Cardiac muscle cell (in vitro differentiated cells and primary cell): ENCODE measurements around the gene TMEM116. TPM values are rescaled to one million over a fixed set of nuclear protein-coding genes. Genes with fewer than 3 reads are reported as not detected.
"Not testable (repeated sequence)": the region's sequence is repeated elsewhere in the genome, so short reads cannot be mapped to it uniquely, and the experiment has no call there.

Experiments
- DNase-seq, 2 donors: peaks; one replicate each; pipeline versions ENCODE4 v3.0.0 to v3.0.0-alpha.2; 2010 to 2017; ENCODE audit warnings: low read depth in 1 of 2, low spot score in 1 of 2
- H3K27ac ChIP-seq: fragments of 200-600 bp; sonication (generic); 2 replicates; pipeline ENCODE4 v1.5.1; 2016
- H3K27me3 ChIP-seq: fragments of 200-600 bp; sonication (generic); 2 replicates; pipeline ENCODE4 v1.6.0; 2016; ENCODE audit warnings: control low read depth
- H3K36me3 ChIP-seq: fragments of 200-600 bp; sonication (generic); 2 replicates; pipeline ENCODE4 v1.5.1; 2016; ENCODE audit warnings: control low read depth
- H3K4me1 ChIP-seq: fragments of 200-600 bp; sonication (generic); 2 replicates; pipeline ENCODE4 v1.8.1; 2017; ENCODE audit warnings: low read depth, mild to moderate bottlenecking, mixed run types
- H3K4me3 ChIP-seq: fragments of 200-600 bp; sonication (generic); 2 replicates; pipeline ENCODE4 v1.5.1; 2016; ENCODE audit warnings: mild to moderate bottlenecking
- H3K9me3 ChIP-seq: fragments of 200-600 bp; sonication (generic); 2 replicates; pipeline ENCODE4 v1.5.1; 2017; ENCODE audit warnings: low read depth, mild to moderate bottlenecking, control low read depth
- polyA plus RNA-seq: library from polyadenylated mRNA; unstranded; fragments of >200 nt; fragmentation: Nextera tagmentation; extraction: Ambion mirVana; gene quantifications from 2 replicates; pipeline ENCODE4 v1.2.1, GENCODE V29; 2016
- total RNA-seq: library from RNA; depleted of rRNA; stranded (reverse); fragments of >200 nt; gene quantifications from 2 replicates; pipeline ENCODE4 v1.2.3, GENCODE V29; 2016
- TF ChIP-seq, protein P1 (sequence below): IDR thresholded peaks from 2 replicates; pipeline ENCODE4 v1.5.1; 2012; ENCODE audit warnings: low read depth, mild to moderate bottlenecking, low read length

TMEM116 gene
- total and polyA plus RNA-seq, 2 experiments from 2014 or later: 12.9 to 30.4 TPM

- DNase-seq: no peak
- no peaks in the 10 kb centered on the region for H3K9me3 ChIP-seq
- H3K4me1 ChIP-seq: no peaks in the 10 kb centered on the region
- TF ChIP-seq, protein P1, sequence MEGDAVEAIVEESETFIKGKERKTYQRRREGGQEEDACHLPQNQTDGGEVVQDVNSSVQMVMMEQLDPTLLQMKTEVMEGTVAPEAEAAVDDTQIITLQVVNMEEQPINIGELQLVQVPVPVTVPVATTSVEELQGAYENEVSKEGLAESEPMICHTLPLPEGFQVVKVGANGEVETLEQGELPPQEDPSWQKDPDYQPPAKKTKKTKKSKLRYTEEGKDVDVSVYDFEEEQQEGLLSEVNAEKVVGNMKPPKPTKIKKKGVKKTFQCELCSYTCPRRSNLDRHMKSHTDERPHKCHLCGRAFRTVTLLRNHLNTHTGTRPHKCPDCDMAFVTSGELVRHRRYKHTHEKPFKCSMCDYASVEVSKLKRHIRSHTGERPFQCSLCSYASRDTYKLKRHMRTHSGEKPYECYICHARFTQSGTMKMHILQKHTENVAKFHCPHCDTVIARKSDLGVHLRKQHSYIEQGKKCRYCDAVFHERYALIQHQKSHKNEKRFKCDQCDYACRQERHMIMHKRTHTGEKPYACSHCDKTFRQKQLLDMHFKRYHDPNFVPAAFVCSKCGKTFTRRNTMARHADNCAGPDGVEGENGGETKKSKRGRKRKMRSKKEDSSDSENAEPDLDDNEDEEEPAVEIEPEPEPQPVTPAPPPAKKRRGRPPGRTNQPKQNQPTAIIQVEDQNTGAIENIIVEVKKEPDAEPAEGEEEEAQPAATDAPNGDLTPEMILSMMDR: no peak
- no peaks in the 10 kb centered on the region for H3K27me3 ChIP-seq
- H3K36me3 ChIP-seq: no peaks in the 10 kb centered on the region
- no peak overlapping the region for H3K27ac ChIP-seq
- no peak overlapping the region for H3K4me3 ChIP-seq
Measured at GRCh38 chr12:111964935-111965334, 48.0 kb downstream of the TMEM116 start.

DNA sequence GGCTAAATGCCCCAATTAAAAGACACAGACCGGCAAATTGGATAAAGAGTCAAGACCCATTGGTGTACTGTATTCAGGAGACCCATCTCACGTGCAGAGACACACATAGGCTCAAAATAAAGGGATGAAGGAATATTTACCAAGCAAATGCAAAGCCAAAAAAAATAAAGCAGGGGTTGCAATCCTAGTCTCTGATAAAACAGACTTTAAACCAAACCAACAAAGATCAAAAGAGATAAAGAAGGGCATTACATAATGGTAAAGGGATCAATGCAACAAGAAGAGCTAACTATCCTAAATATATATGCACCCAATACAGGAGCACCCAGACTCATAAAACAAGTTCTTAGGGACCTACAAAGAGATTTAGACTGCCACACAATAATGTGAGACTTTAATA is 53.4 kb downstream of the TMEM116 start:
- not testable (repeated sequence) for H3K4me1 ChIP-seq

GRCh38 chr12:111957224-111957623 is 55.7 kb downstream of the TMEM116 start:
- H3K9me3 ChIP-seq, H3K4me3 ChIP-seq, DNase-seq, H3K4me1 ChIP-seq, H3K36me3 ChIP-seq, H3K27ac ChIP-seq, H3K27me3 ChIP-seq: not testable (repeated sequence)

More for the DNA sequence above, 53.4 kb downstream of the TMEM116 start:
- not testable (repeated sequence) for H3K27me3 ChIP-seq, H3K4me3 ChIP-seq, H3K27ac ChIP-seq, H3K36me3 ChIP-seq, DNase-seq, H3K9me3 ChIP-seq

DNA sequence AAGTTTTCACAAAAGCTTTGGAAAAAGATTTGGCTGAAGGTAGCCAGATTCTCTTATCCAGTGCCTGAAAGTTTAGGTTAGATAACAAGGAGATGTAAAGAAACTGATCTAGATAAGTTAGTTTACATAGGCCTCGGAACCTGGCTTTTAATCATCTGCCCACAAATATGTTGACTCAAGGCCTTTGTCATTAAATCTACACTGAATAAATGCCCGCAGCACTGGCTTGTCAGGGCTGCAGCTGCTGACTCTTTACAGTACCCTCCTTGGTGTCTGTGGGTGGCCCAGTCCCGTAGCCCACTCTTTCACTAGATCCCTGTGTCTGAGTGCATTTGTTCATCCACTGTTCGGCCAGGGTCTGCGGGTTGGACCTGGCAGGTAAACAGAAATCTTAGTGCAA is 58.0 kb downstream of the TMEM116 start:
- no peaks in the 10 kb centered on the region for H3K27me3 ChIP-seq
- no peak for DNase-seq
- H3K4me3 ChIP-seq: no peak overlapping the region
- TF ChIP-seq, protein P1: no peak
- no peak overlapping the region for H3K27ac ChIP-seq
- no peaks in the 10 kb centered on the region for H3K9me3 ChIP-seq
- H3K36me3 ChIP-seq: no peaks in the 10 kb centered on the region
- H3K4me1 ChIP-seq: no peaks in the 10 kb centered on the region

GRCh38 chr12:111953455-111953854 is 59.5 kb downstream of the TMEM116 start:
- no peaks in the 10 kb centered on the region for H3K36me3 ChIP-seq
- H3K4me3 ChIP-seq: no peak overlapping the region
- no peaks in the 10 kb centered on the region for H3K4me1 ChIP-seq
- DNase-seq: peak in 1 of 2 donors; percentile 74
- TF ChIP-seq, protein P1: no peak
- H3K27me3 ChIP-seq: no peaks in the 10 kb centered on the region
- no peak overlapping the region for H3K27ac ChIP-seq
- no peaks in the 10 kb centered on the region for H3K9me3 ChIP-seq

DNA sequence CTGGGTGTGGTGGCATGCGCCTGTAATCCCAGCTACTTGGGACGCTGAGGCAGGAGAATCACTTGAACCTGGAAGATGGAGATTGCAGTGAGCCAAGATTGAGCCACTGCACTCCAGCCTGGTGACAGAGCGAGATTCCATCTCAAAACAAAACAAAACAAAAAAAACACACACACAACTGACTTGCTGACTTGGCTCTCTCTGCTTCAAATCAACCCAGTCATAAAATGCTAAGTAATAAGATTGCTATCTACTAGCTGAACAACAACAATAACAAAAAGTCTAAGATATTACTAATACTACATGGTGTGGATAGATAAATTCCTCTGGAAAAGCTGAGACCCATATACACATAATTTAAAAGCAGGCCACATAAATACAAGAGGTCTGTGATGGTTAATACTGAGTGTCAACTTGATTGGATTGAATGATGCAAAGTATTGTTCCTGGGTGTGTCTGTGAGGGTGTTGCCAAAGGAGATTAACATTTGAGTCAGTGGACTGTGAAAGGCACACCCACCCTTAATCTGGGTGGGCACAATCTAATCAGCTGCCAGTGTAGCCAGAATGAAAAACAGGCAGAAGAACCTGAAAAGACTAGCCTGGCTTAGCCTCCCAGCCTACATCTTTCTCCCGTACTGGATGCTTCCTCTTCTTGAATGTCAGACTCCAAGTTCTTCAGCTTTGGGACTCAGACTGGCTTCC is 60.7 kb downstream of the TMEM116 start:
- H3K4me3 ChIP-seq, DNase-seq: not testable (repeated sequence)

GRCh38 chr12:111950961-111951676 is 61.8 kb downstream of the TMEM116 start:
- H3K9me3 ChIP-seq, H3K27ac ChIP-seq, DNase-seq, H3K36me3 ChIP-seq, H3K4me1 ChIP-seq, H3K4me3 ChIP-seq, H3K27me3 ChIP-seq: not testable (repeated sequence)

More for the DNA sequence above, 60.7 kb downstream of the TMEM116 start:
- not testable (repeated sequence) for H3K4me1 ChIP-seq, H3K27ac ChIP-seq, H3K9me3 ChIP-seq, H3K36me3 ChIP-seq, H3K27me3 ChIP-seq
